ENCODE measurements around the gene SCML2. TPM values are rescaled to one million over a fixed set of nuclear protein-coding genes. Genes with fewer than 3 reads are reported as not detected.

The SCML2 gene
- total and polyA plus RNA-seq, 2 of the 8 experiments (the other 6 are each of a cell fraction or from before 2014, with no cell fraction given), result 14.6 to 18.9 TPM

DNA sequence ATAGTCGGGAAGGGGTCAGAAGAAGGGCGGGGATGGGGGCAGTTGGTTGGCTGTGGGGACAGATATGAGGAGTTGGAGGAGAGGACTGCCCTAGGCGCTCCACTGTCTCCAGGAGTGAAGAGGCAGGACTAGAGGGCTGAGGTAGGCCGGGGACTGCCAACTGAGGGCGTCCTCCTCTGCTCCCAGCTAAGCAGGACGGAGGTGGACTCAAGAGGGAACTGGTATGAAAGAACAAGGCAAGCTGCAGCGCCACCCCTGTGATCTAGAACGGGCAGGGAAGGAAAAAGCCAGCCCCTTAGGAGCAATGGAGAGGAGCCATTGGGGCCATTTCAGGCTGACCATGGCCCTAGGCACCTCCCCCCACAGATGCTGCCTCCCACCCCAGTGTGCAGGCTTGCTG, 147.8 kb downstream of the SCML2 start:
- H4K91ac ChIP-seq (replicated peaks; ENCODE audit: insufficient read length, low read length), result no peak overlapping the region
- H3K4me3 ChIP-seq (ENCODE audit: extremely low read depth in 1 of 4, insufficient read depth in 2 of 4, low read depth in 3 of 4, low read length in 4 of 4), result no peak overlapping the region
- CTCF ChIA-PET (ENCODE audit: partially characterized antibody), result interaction anchor here (3.0 kb wide), 1 partner anchor 261 kb away, joined by 9 read pairs; no protein-coding TSS in a partner anchor
- POLR2A ChIA-PET (ENCODE audit: partially characterized antibody), result no interaction called here
- H3K23me2 ChIP-seq (ENCODE audit: low read depth, low read length), result no peaks in the 10 kb centered on the region
- H3K27ac ChIP-seq (ENCODE audit: low read depth, low read length), result no peak overlapping the region
- no peak overlapping the region for H4K8ac ChIP-seq (ENCODE audit: extremely low read depth, insufficient read depth, low read length)
- no peaks in the 10 kb centered on the region for H3K27me3 ChIP-seq (replicated peaks in 1 of 4; ENCODE audit: control insufficient read depth in 3 of 4, extremely low read depth in 1 of 4, insufficient read depth in 3 of 4, low read length in 3 of 4)
- no peak overlapping the region for H2BK120ac ChIP-seq (replicated peaks; ENCODE audit: low read depth, low read length)
- no peak overlapping the region for H2BK5ac ChIP-seq (ENCODE audit: low read depth, low read length)
- no peak overlapping the region for H2AK5ac ChIP-seq (ENCODE audit: low read depth, low read length)
- no peaks in the 10 kb centered on the region for H4K20me1 ChIP-seq (replicated peaks in 1 of 2; ENCODE audit: control insufficient read depth in 1 of 2, insufficient read depth in 2 of 2, low read length in 2 of 2)
- H2BK20ac ChIP-seq (ENCODE audit: low read length), result no peak overlapping the region
- no peak for TF ChIP-seq BRCA1 (IDR thresholded peaks at IDR 0.05; ENCODE audit: low read depth, low read length)
- TF ChIP-seq POLR2A (IDR thresholded peaks at IDR 0.05; ENCODE audit: control extremely low read depth in 1 of 2, low read depth in 2 of 2, low read length in 2 of 2), result no peak
- TF ChIP-seq CBX5 (IDR thresholded peaks at IDR 0.05; ENCODE audit: low read depth, low read length), result no peak
- no peak for TF ChIP-seq CHD2 (IDR thresholded peaks at IDR 0.05; ENCODE audit: low read length)
- TF ChIP-seq FOSL1 (IDR thresholded peaks at IDR 0.05; ENCODE audit: insufficient read depth, low read depth, low read length), result no peak
- no peak for TF ChIP-seq TEAD4 (IDR thresholded peaks at IDR 0.05; ENCODE audit: low read depth, low read length)
- TF ChIP-seq PHF8 (conservative IDR thresholded peaks at IDR 0.05; ENCODE audit: low read depth, low read length), result no peak
- TF ChIP-seq RAD21 (IDR thresholded peaks at IDR 0.05 in 1 of 2, conservative IDR thresholded peaks at IDR 0.05 in 1 of 2; ENCODE audit: low read depth in 2 of 2, low read length in 2 of 2), result no peak; a peak in 1 of 4 replicates
- no peak overlapping the region for H2AFZ ChIP-seq (ENCODE audit: low read length)
- H3K4ac ChIP-seq (replicated peaks; ENCODE audit: insufficient read length, low read depth, low read length), result no peak overlapping the region
- no peak for DNase-seq (ENCODE audit: low read depth in 1 of 2, low spot score in 2 of 2)
- H3K4me2 ChIP-seq (ENCODE audit: insufficient read depth in 1 of 2, low read depth in 2 of 2, low read length in 2 of 2), result no peak overlapping the region
- no peak overlapping the region for H4K5ac ChIP-seq (ENCODE audit: insufficient read length, low read depth, low read length)
- no peaks in the 10 kb centered on the region for H3K9me3 ChIP-seq (ENCODE audit: insufficient read depth in 2 of 2, low read depth in 1 of 2, low read length in 1 of 2)
- no peak overlapping the region for H2BK12ac ChIP-seq (ENCODE audit: low read depth, low read length)
- no peak overlapping the region for H3K9ac ChIP-seq (replicated peaks in 1 of 4; ENCODE audit: extremely low read depth in 1 of 4, low read depth in 3 of 4, low read length in 3 of 4)
- H3K14ac ChIP-seq (ENCODE audit: insufficient read length), result no peak overlapping the region
- no peak for FAIRE-seq
- 85% methylated on average over 8 of the region's 8 CpGs; no CpG with 5 or more reads in 1 of the 2 experiments for WGBS, 2 experiments (ENCODE audit: extremely low coverage in 1 of 2, insufficient coverage in 1 of 2, insufficient read length in 1 of 2, insufficient replicate concordance in 2 of 2, low coverage in 1 of 2, low lambda C conversion rate in 2 of 2, missing lambda C conversion rate in 1 of 2)
- no peaks in the 10 kb centered on the region for H3K4me1 ChIP-seq (replicated peaks in 1 of 4; ENCODE audit: control insufficient read depth in 3 of 4, insufficient read depth in 4 of 4, low read length in 3 of 4)
- H2BK15ac ChIP-seq (ENCODE audit: low read length), result no peak overlapping the region
- H3K23ac ChIP-seq (ENCODE audit: insufficient read length), result no peak overlapping the region
- H3K18ac ChIP-seq (ENCODE audit: extremely low read depth, low read length), result no peak overlapping the region
- H3K36me3 ChIP-seq (ENCODE audit: control insufficient read depth in 2 of 4, insufficient read depth in 4 of 4, low read length in 3 of 4), result no peaks in the 10 kb centered on the region
- H3K79me2 ChIP-seq (ENCODE audit: control insufficient read depth in 1 of 2, insufficient read depth in 2 of 2, low read length in 2 of 2), result no peaks in the 10 kb centered on the region
- H3K56ac ChIP-seq (replicated peaks; ENCODE audit: insufficient read length, low read depth, low read length), result no peak overlapping the region
- H3K79me1 ChIP-seq (ENCODE audit: low read depth, low read length), result no peaks in the 10 kb centered on the region
